B cell (primary cell): ENCODE results near the gene CRISPLD2.

Experiments
- CTCF ChIP-seq: fragments of 200-600 bp; IDR thresholded peaks from one replicate; pipeline ENCODE4 v1.8.0; 2022; ENCODE audit warnings: antibody characterized with exemption, mild to moderate bottlenecking
- EZH2 ChIP-seq: IDR thresholded peaks from 2 replicates; pipeline ENCODE4 v1.6.1; 2012; ENCODE audit warnings: borderline replicate concordance, low read depth, mild to moderate bottlenecking, moderate library complexity, low read length; ENCODE audit not compliant: insufficient read depth, poor library complexity, severe bottlenecking

GRCh38 chr16:84860383-84860782 is 40.6 kb downstream of the CRISPLD2 start:
- TF ChIP-seq CTCF (no peak), EZH2 (no peak)
